SK-N-SH treated with all-trans-retinoic acid at 6 μM for 48 hours (cell line): ENCODE results near the gene MLXIP.

Experiments used
- ATAC-seq: fragments of 200-7000 bp; cut with Tn5 transposase; 3 replicates; pipeline ENCODE4 v1.9.1; 2020; ENCODE audit warnings: mild to moderate bottlenecking, moderate library complexity
- ARNTL ChIP-seq: fragments of 450-650 bp; formaldehyde crosslinking; IDR thresholded peaks from 2 replicates; pipeline ENCODE4 v1.5.0; 2020; ENCODE audit warnings: low read depth, mild to moderate bottlenecking, moderate library complexity, borderline replicate concordance
- BACH2 ChIP-seq: fragments of 250-450 bp; sonication (Bioruptor Pico); IDR thresholded peaks from 2 replicates; pipeline ENCODE4 v1.9.0; 2021; ENCODE audit warnings: mild to moderate bottlenecking, borderline replicate concordance
- CREB5 ChIP-seq: fragments of 250-450 bp; sonication (Bioruptor Pico); IDR thresholded peaks from 2 replicates; pipeline ENCODE4 v1.5.1; 2020; ENCODE audit warnings: low read depth, mild to moderate bottlenecking, moderate library complexity
- CSDC2 ChIP-seq: fragments of 250-450 bp; sonication (Bioruptor Pico); IDR thresholded peaks from 2 replicates; pipeline ENCODE4 v1.5.0; 2020; ENCODE audit warnings: mild to moderate bottlenecking, moderate library complexity
- ESRRG ChIP-seq: fragments of 250-450 bp; sonication (Bioruptor Pico); IDR thresholded peaks from 2 replicates; pipeline ENCODE4 v1.6.1; 2021; ENCODE audit warnings: mild to moderate bottlenecking
- GLIS3 ChIP-seq: fragments of 250-450 bp; sonication (Bioruptor Pico); IDR thresholded peaks from 2 replicates; pipeline ENCODE4 v1.5.0; 2020; ENCODE audit warnings: mild to moderate bottlenecking, moderate library complexity
- ISL1 ChIP-seq: fragments of 250-450 bp; sonication (Bioruptor Pico); IDR thresholded peaks from 2 replicates; pipeline ENCODE4 v2.1.2; 2022; ENCODE audit warnings: mild to moderate bottlenecking, moderate library complexity
- OSR1 ChIP-seq: fragments of 250-450 bp; sonication (Bioruptor Pico); IDR thresholded peaks from 2 replicates; pipeline ENCODE4 v1.8.0; 2022; ENCODE audit warnings: moderate library complexity, mild to moderate bottlenecking, inconsistent platforms
- PATZ1 ChIP-seq: fragments of 250-450 bp; sonication (Bioruptor Pico); IDR thresholded peaks from 2 replicates; pipeline ENCODE4 v1.8.0; 2020; ENCODE audit warnings: mild to moderate bottlenecking, moderate library complexity, borderline replicate concordance
- POU6F1 ChIP-seq: fragments of 250-450 bp; sonication (Bioruptor Pico); IDR thresholded peaks from 2 replicates; pipeline ENCODE4 v1.8.0; 2021; ENCODE audit warnings: low read depth, mild to moderate bottlenecking, moderate library complexity, borderline replicate concordance
- PPARA ChIP-seq: fragments of 250-450 bp; sonication (Bioruptor Pico); IDR thresholded peaks from 2 replicates; pipeline ENCODE4 v1.5.0; 2020; ENCODE audit warnings: mild to moderate bottlenecking, borderline replicate concordance
- RARB ChIP-seq: fragments of 250-450 bp; sonication (Bioruptor Pico); IDR thresholded peaks from 2 replicates; pipeline ENCODE4 v1.8.0; 2021; ENCODE audit warnings: mild to moderate bottlenecking, moderate library complexity
- TCF4 ChIP-seq: fragments of 250-450 bp; sonication (Bioruptor Pico); IDR thresholded peaks from 2 replicates; pipeline ENCODE4 v1.8.0; 2021; ENCODE audit warnings: mild to moderate bottlenecking, moderate library complexity, borderline replicate concordance
- TOX ChIP-seq: fragments of 250-450 bp; sonication (Bioruptor Pico); IDR thresholded peaks from 2 replicates; pipeline ENCODE4 v1.8.0; 2021; ENCODE audit warnings: mild to moderate bottlenecking, moderate library complexity, borderline replicate concordance
- TSHZ2 ChIP-seq: fragments of 250-450 bp; sonication (Bioruptor Pico); IDR thresholded peaks from 2 replicates; pipeline ENCODE4 v1.5.0; 2020; ENCODE audit warnings: mild to moderate bottlenecking, moderate library complexity
- ZC3H10 ChIP-seq: fragments of 250-450 bp; sonication (Bioruptor Pico); IDR thresholded peaks from 2 replicates; pipeline ENCODE4 v1.5.1; 2021; ENCODE audit warnings: mild to moderate bottlenecking, moderate library complexity
- ZFP3 ChIP-seq: fragments of 250-450 bp; sonication (Bioruptor Pico); IDR thresholded peaks from 2 replicates; pipeline ENCODE4 v1.5.0; 2020; ENCODE audit warnings: mild to moderate bottlenecking, moderate library complexity
- ZFP30 ChIP-seq: fragments of 450-650 bp; formaldehyde crosslinking; IDR thresholded peaks from 2 replicates; pipeline ENCODE4 v1.5.0; 2022; ENCODE audit warnings: mild to moderate bottlenecking, moderate library complexity
- ZNF565 ChIP-seq: fragments of 450-650 bp; formaldehyde crosslinking; conservative IDR thresholded peaks from 2 replicates; pipeline ENCODE4 v1.5.0; 2020; ENCODE audit warnings: low read depth, mild to moderate bottlenecking, moderate library complexity
- ZNF8 ChIP-seq: fragments of 450-650 bp; formaldehyde crosslinking; IDR thresholded peaks from 2 replicates; pipeline ENCODE4 v1.5.0; 2020; ENCODE audit warnings: mild to moderate bottlenecking, moderate library complexity

Gene MLXIP

GRCh38 chr12:122078141-122079032 lies at the start of gene MLXIP:
Gene MLXIP, plus strand, starts transcription at chr12:122078756. Its CDS starts 98 bp downstream, at chr12:122078854.
- ATAC-seq: peak; percentile 67
- no peak for TF ChIP-seq CREB5
- peak; percentile 21; the same call in 1 of the 2 replicates for TF ChIP-seq POU6F1 (CRISPR knock-in tag)

- TF ChIP-seq ZFP3 (CRISPR knock-in tag) (no peak), CREB5 (no peak), ZNF565 (CRISPR knock-in tag) (no peak)
- TF ChIP-seq, all 23 proteins: peak for 0
Measured at GRCh38 chr12:122028905-122029560, 49.5 kb upstream of the MLXIP start.

GRCh38 chr12:122029620-122030423 lies 48.7 kb upstream of the MLXIP start:
- ATAC-seq: no peak
- TF ChIP-seq RARB (CRISPR knock-in tag) (no peak), TOX (CRISPR knock-in tag) (no peak), OSR1 (CRISPR knock-in tag) (no peak), ZFP30 (CRISPR knock-in tag) (no peak)

More at GRCh38 chr12:122028905-122029560, 49.5 kb upstream of the MLXIP start:
- no peak for ATAC-seq

GRCh38 chr12:122030424-122031035 lies 48.0 kb upstream of the MLXIP start:
- no peak for ATAC-seq
- TF ChIP-seq ZC3H10 (no peak), BACH2 (CRISPR knock-in tag) (no peak), CSDC2 (no peak), TSHZ2 (CRISPR knock-in tag) (no peak), PPARA (CRISPR knock-in tag) (no peak), ESRRG (CRISPR knock-in tag) (no peak), POU6F1 (CRISPR knock-in tag) (no peak), CREB5 (no peak), TOX (CRISPR knock-in tag) (no peak), ISL1 (CRISPR knock-in tag) (no peak), TCF4 (CRISPR knock-in tag) (no peak), ZFP3 (CRISPR knock-in tag) (no peak), ZNF8 (CRISPR knock-in tag) (no peak), RARB (CRISPR knock-in tag) (no peak), ARNTL (CRISPR knock-in tag) (no peak), PATZ1 (CRISPR knock-in tag) (no peak), GLIS3 (CRISPR knock-in tag) (no peak)
